GM12878 (cell line): ENCODE results near the gene TSR1. TPM values are rescaled to one million over a fixed set of nuclear protein-coding genes. Genes with fewer than 3 reads are reported as not detected.
"Not testable (repeated sequence)": the region's sequence is repeated elsewhere in the genome, so short reads cannot be mapped to it uniquely, and the experiment has no call there.

ENCODE experiments used
- ATAC-seq: fragments of 200-7000 bp; cut with Tn5 transposase; 3 replicates; pipeline ENCODE4 v1.9.1; 2020; ENCODE audit warnings: mild to moderate bottlenecking, moderate library complexity
- BruUV-seq: library from RNA; stranded (reverse); fragments of 400-500 nt; replicated peaks from 2 replicates; lab custom pipeline; 2021; lab: Mats Ljungman, UMichigan
- CTCF ChIA-PET: fragments of 300-600 bp; sonication (Branson Sonifier 250); formaldehyde crosslinking; extraction: SDS; loops from one replicate; lab custom pipeline; 2021; ENCODE audit warnings: inconsistent platforms; lab: Yijun Ruan, JAX
- POLR2A ChIA-PET: fragments of 350-600 bp; formaldehyde crosslinking; extraction: SDS; loops from one replicate; lab custom pipeline; 2021; ENCODE audit warnings: inconsistent platforms; lab: Charles Lee
- RAD21 ChIA-PET: fragments of 300-600 bp; sonication (Branson Sonifier 250); formaldehyde crosslinking; loops from one replicate; lab custom pipeline; 2023; ENCODE audit warnings: antibody characterized with exemption; ENCODE audit not compliant: unreplicated experiment; lab: Charles Lee
- SMC1A ChIA-PET: fragments of 300-600 bp; sonication (Branson Sonifier 250); formaldehyde crosslinking; loops from one replicate; lab custom pipeline; 2023; ENCODE audit not compliant: unreplicated experiment, uncharacterized antibody; lab: Charles Lee
- DNase-seq: peaks from one replicate; pipeline ENCODE4 v3.0.0-alpha.2; 2011; ENCODE audit warnings: low read depth, low spot score
- FAIRE-seq: peaks from 3 replicates; lab custom pipeline; 2011; peaks lifted over from hg19 to GRCh38; lab: Jason Lieb, UNC
- H2AFZ ChIP-seq: 2 replicates; pipeline ENCODE4 v1.6.0; 2011; ENCODE audit warnings: low read depth, low read length, control low read depth; ENCODE audit not compliant: control insufficient read depth
- H3K27ac ChIP-seq: 2 replicates; pipeline ENCODE4 v1.5.1; 2011; ENCODE audit warnings: control low read depth; ENCODE audit not compliant: control insufficient read depth, insufficient read depth
- H3K27me3 ChIP-seq, 2 experiments: replicated peaks in 1 of 2; 2 replicates each; pipeline versions ENCODE4 v1.6.0 to v1.6.1; 2011; ENCODE audit warnings: low read length in 1 of 2; ENCODE audit not compliant: control insufficient read depth in 2 of 2, insufficient read depth in 2 of 2
- H3K36me3 ChIP-seq, 2 experiments: 2 replicates each; pipeline ENCODE4 v1.5.1; 2011; ENCODE audit warnings: low read length in 1 of 2; ENCODE audit not compliant: control insufficient read depth in 2 of 2, insufficient read depth in 2 of 2
- H3K4me1 ChIP-seq: 2 replicates; pipeline ENCODE4 v1.6.1; 2011; ENCODE audit warnings: mild to moderate bottlenecking, low read length, moderate library complexity, mixed read lengths; ENCODE audit not compliant: control insufficient read depth, insufficient read depth
- H3K4me2 ChIP-seq: 2 replicates; pipeline ENCODE4 v1.6.0; 2011; ENCODE audit warnings: control low read depth; ENCODE audit not compliant: control insufficient read depth, insufficient read depth
- H3K4me3 ChIP-seq: fragments of 200-600 bp; sonication (generic); 2 replicates; pipeline ENCODE4 v1.5.1; 2016
- H3K79me2 ChIP-seq: 2 replicates; pipeline ENCODE4 v1.6.0; 2011; ENCODE audit warnings: low read length; ENCODE audit not compliant: control insufficient read depth, insufficient read depth
- H3K9ac ChIP-seq: 2 replicates; pipeline ENCODE4 v1.8.0; 2011; ENCODE audit warnings: low read length, control low read depth, mixed read lengths; ENCODE audit not compliant: control insufficient read depth, insufficient read depth
- H3K9me3 ChIP-seq: replicated peaks from 3 replicates; pipeline ENCODE4 v1.5.1; 2011; ENCODE audit warnings: mild to moderate bottlenecking, low read length; ENCODE audit not compliant: control insufficient read depth, insufficient read depth
- H4K20me1 ChIP-seq: 2 replicates; pipeline ENCODE4 v1.6.0; 2011; ENCODE audit not compliant: control insufficient read depth, insufficient read depth
- CBX5 ChIP-seq: sonication (generic); IDR thresholded peaks from 2 replicates; pipeline ENCODE4 v1.6.1; 2016; ENCODE audit warnings: low read depth, moderate library complexity, mild to moderate bottlenecking, inconsistent platforms
- DPF2 ChIP-seq: fragments of 450-650 bp; IDR thresholded peaks from 2 replicates; pipeline ENCODE4 v1.6.1; 2017; ENCODE audit warnings: mild to moderate bottlenecking
- MYC ChIP-seq: IDR thresholded peaks from 2 replicates; pipeline ENCODE4 v1.6.1; 2011; ENCODE audit warnings: mild to moderate bottlenecking, low read length, moderate library complexity, inconsistent platforms; ENCODE audit not compliant: insufficient read depth, insufficient replicate concordance, insufficient read length, severe bottlenecking
- NFXL1 ChIP-seq: fragments of 450-650 bp; IDR thresholded peaks from 2 replicates; pipeline ENCODE4 v1.6.1; 2017; ENCODE audit warnings: antibody characterized with exemption, mild to moderate bottlenecking, borderline replicate concordance
- SMAD5 ChIP-seq: IDR thresholded peaks from 2 replicates; pipeline ENCODE4 v1.6.1; 2016; ENCODE audit warnings: antibody characterized with exemption, low read depth
- SRF ChIP-seq, 2 experiments: IDR thresholded peaks; 2 replicates each; pipeline ENCODE4 v1.6.1; 2011; ENCODE audit warnings: low read depth in 2 of 2, low read length in 2 of 2, mild to moderate bottlenecking in 1 of 2, moderate library complexity in 1 of 2
- TCF3 ChIP-seq: IDR thresholded peaks from 2 replicates; pipeline ENCODE4 v1.6.1; 2012; ENCODE audit warnings: low read depth, mild to moderate bottlenecking, low read length, borderline replicate concordance; ENCODE audit not compliant: insufficient read depth
- ZBED1 ChIP-seq: IDR thresholded peaks from 2 replicates; pipeline ENCODE4 v1.6.1; 2016; ENCODE audit warnings: borderline replicate concordance
- WGBS: methylation state at CpG from one replicate; pipeline ENCODE4 v1.1.6; 2016; ENCODE audit warnings: low lambda C conversion rate; ENCODE audit not compliant: insufficient replicate concordance, insufficient coverage; ENCODE audit errors: missing lambda C conversion rate; 5-methylcytosine and 5-hydroxymethylcytosine counted together
- in situ Hi-C: fragments of 300-500 bp; cut with MboI; formaldehyde crosslinking; loops from 9 replicates; pipeline ENCODE4 v1.14.3; 2018; ENCODE audit warnings: mixed read lengths
- intact Hi-C: fragments of 100-400 bp; cut with micrococcal nuclease; formaldehyde crosslinking; loops from one replicate; pipeline ENCODE4 v1.14.2; 2022; ENCODE audit not compliant: unreplicated experiment
- polyA plus RNA-seq, 11 experiments: library from polyadenylated mRNA; depleted of rRNA in 4 of 11; unstranded in 6 of 11; stranded (reverse) in 5 of 11; fragments of >200 nt; fragmentation: Nextera tagmentation in 4 of 11; fragmentation: Illumina TruSeq in 1 of 11; extraction: Ambion mirVana in 4 of 11; extraction: Trizol in 1 of 11; gene quantifications; 1 replicate in 1 of 11; 2 replicates in 10 of 11; pipeline versions ENCODE4 v1.2.1 to v1.2.3, GENCODE V29; 2011 to 2016; ENCODE audit warnings: inconsistent platforms in 2 of 11, missing spikeins in 2 of 11, low read depth in 1 of 11
- total RNA-seq, 4 experiments: library from RNA; depleted of rRNA in 3 of 4; stranded (reverse); fragments of >200 nt in 3 of 4; fragmentation: Illumina TruSeq in 1 of 4; extraction: Trizol in 1 of 4; gene quantifications; 2 replicates each; pipeline versions ENCODE4 v1.2.1 to v1.2.3, GENCODE V29; 2013 to 2021
- TF ChIP-seq, protein P1 (sequence below): fragments of 450-650 bp; IDR thresholded peaks from 2 replicates; pipeline ENCODE4 v1.6.1; 2017; ENCODE audit warnings: mild to moderate bottlenecking

Gene TSR1
- total and polyA plus RNA-seq, 10 of the 15 experiments (the other 5 are each of a cell fraction or from before 2014, with no cell fraction given), result 14.7 to 100 (median 46.9) TPM

DNA sequence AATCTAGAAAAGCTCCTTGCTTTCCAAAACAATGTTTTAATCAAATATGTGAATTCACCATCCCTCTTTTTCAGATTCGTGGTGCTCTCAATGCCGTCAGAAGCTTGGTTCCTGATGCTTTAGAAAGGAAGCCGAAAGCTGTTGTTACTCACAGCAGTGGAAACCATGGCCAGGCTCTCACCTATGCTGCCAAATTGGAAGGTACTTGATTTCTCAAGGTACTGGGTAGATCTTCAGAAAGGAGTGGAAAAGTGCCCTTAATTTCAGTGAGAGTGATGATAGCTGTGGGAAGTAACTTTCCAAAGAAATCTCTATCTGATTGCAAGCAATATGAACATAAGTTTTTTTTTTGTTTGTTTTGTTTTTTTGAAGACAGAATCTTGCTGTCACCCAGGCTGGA lies 18.5 kb downstream of the TSR1 start:
- Histone ChIP-seq H3K9ac (no peak overlapping the region), H4K20me1 (no peaks in the 10 kb centered on the region), H3K79me2 (no peaks in the 10 kb centered on the region), H3K9me3 (no peaks in the 10 kb centered on the region), H3K4me1 (no peaks in the 10 kb centered on the region), H3K4me3 (no peak overlapping the region), H3K27me3 (no peaks in the 10 kb centered on the region), H3K4me2 (no peak overlapping the region), H3K36me3 (peaks cover 0 to 5% of the 10 kb centered on the region in 2 experiments; a peak in 2 of 4 replicates), H3K27ac (no peak overlapping the region), H2AFZ (no peak overlapping the region)
- no TSS peak for BruUV-seq
- CTCF ChIA-PET, result interaction anchor here (0.7 to 0.8 kb wide), 2 partner anchors 65 to 263 kb away, joined by 3 to 4 read pairs; no protein-coding TSS in a partner anchor
- ATAC-seq, result no peak
- SMC1A ChIA-PET, result interaction anchor here (0.9 to 2.2 kb wide), 2 partner anchors 65 to 98 kb away, joined by 3 to 5 read pairs; no protein-coding TSS in a partner anchor
- POLR2A ChIA-PET, result interaction anchor here (0.8 kb wide), 1 partner anchor 15 kb away, joined by 3 read pairs; no protein-coding TSS in a partner anchor
- intact Hi-C loops (no loop called here), in situ Hi-C loops (no loop called here)
- no peak for DNase-seq
- RAD21 ChIA-PET, result interaction anchor here (0.5 to 0.6 kb wide), 2 partner anchors 13 to 29 kb away, joined by 4 to 5 read pairs; no protein-coding TSS in a partner anchor
- no peak for FAIRE-seq
- 98% methylated on average over 3 of the region's 3 CpGs for WGBS
- TF ChIP-seq, protein P1, sequence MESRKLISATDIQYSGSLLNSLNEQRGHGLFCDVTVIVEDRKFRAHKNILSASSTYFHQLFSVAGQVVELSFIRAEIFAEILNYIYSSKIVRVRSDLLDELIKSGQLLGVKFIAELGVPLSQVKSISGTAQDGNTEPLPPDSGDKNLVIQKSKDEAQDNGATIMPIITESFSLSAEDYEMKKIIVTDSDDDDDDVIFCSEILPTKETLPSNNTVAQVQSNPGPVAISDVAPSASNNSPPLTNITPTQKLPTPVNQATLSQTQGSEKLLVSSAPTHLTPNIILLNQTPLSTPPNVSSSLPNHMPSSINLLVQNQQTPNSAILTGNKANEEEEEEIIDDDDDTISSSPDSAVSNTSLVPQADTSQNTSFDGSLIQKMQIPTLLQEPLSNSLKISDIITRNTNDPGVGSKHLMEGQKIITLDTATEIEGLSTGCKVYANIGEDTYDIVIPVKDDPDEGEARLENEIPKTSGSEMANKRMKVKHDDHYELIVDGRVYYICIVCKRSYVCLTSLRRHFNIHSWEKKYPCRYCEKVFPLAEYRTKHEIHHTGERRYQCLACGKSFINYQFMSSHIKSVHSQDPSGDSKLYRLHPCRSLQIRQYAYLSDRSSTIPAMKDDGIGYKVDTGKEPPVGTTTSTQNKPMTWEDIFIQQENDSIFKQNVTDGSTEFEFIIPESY, result no peak
- no peak for TF ChIP-seq MYC
- no peak for TF ChIP-seq SMAD5
- no peak for TF ChIP-seq ZBED1
- TF ChIP-seq SRF (IDR thresholded peaks at IDR 0.05; ENCODE audit: low read depth in 2 of 2, low read length in 2 of 2), result no peak
- no peak for TF ChIP-seq DPF2
- TF ChIP-seq CBX5, result no peak
- TF ChIP-seq NFXL1, result no peak
- TF ChIP-seq TCF3, result no peak

DNA sequence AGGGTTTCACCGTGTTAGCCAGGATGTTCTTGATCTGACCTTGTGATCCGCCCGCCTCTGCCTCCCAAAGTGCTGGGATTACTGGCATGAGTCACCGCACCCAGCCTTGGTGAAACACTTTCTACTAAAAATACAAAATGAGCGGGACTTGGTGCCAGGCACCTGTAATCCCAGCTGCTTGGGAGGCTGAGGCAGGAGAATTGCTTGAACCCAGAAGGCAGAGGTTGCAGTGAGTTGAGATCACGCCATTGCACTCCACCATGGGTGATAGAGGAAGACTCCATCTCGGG lies 19.4 kb downstream of the TSR1 start:
- CTCF ChIA-PET, result not testable (repeated sequence)

More for the DNA sequence above, 19.4 kb downstream of the TSR1 start:
- WGBS, result 98% methylated on average over 4 of the region's 7 CpGs
- SMC1A ChIA-PET, H3K9me3 ChIP-seq, H2AFZ ChIP-seq, BruUV-seq, H3K27ac ChIP-seq, FAIRE-seq, ATAC-seq, intact Hi-C loops, H3K79me2 ChIP-seq, H3K4me2 ChIP-seq, RAD21 ChIA-PET, in situ Hi-C loops, H3K27me3 ChIP-seq, H3K4me1 ChIP-seq, H3K4me3 ChIP-seq, H3K36me3 ChIP-seq, POLR2A ChIA-PET, H3K9ac ChIP-seq, DNase-seq, H4K20me1 ChIP-seq: not testable (repeated sequence)
